Activated T-helper 17 cell treated with anti-CD3 and anti-CD28 coated beads, Interleukin-2, amount 50 U/mL, for 72 hours (primary cell): ENCODE measurements around the gene ZFPM1. TPM values are rescaled to one million over a fixed set of nuclear protein-coding genes. Genes with fewer than 3 reads are reported as not detected.

Experiments used
- ATAC-seq: fragments of 150-1000 bp; cut with Tn5 transposase; replicated peaks from 2 replicates; pipeline ENCODE4 v1.10.0; 2021; ENCODE audit warnings: mild to moderate bottlenecking, moderate library complexity
- H3K27ac Mint-ChIP-seq: one replicate; pipeline ENCODE4 v1.8.0; 2022; ENCODE audit warnings: mixed read lengths
- H3K27me3 Mint-ChIP-seq: one replicate; pipeline ENCODE4 v1.8.0; 2022; ENCODE audit warnings: mixed read lengths
- H3K36me3 Mint-ChIP-seq: one replicate; pipeline ENCODE4 v1.8.0; 2022; ENCODE audit warnings: low read depth, mild to moderate bottlenecking, mixed read lengths
- H3K4me1 Mint-ChIP-seq: one replicate; pipeline ENCODE4 v1.8.0; 2022; ENCODE audit warnings: mixed read lengths
- H3K4me3 Mint-ChIP-seq: one replicate; pipeline ENCODE4 v1.8.0; 2022; ENCODE audit warnings: mild to moderate bottlenecking, mixed read lengths
- H3K9me3 Mint-ChIP-seq: one replicate; pipeline ENCODE4 v1.8.0; 2022; ENCODE audit warnings: mixed read lengths
- total RNA-seq, 2 donors: library from RNA; stranded (reverse); gene quantifications; one replicate each; pipeline ENCODE4 v1.2.3, GENCODE V29; 2022

The ZFPM1 gene
- total RNA-seq, 2 donors from 2014 or later, result 12.2 to 22.1 TPM

GRCh38 chr16:88541831-88542616 lies 88.9 kb downstream of the ZFPM1 start:
- Mint-ChIP-seq H3K36me3 (no peaks in the 10 kb centered on the region), H3K9me3 (peaks cover 6% of the 10 kb centered on the region), H3K4me3 (no peak overlapping the region), H3K4me1 (no peaks in the 10 kb centered on the region), H3K27ac (no peak overlapping the region), H3K27me3 (peaks cover 6% of the 10 kb centered on the region)
- ATAC-seq, result no peak

- no peak overlapping the region for H3K4me3 Mint-ChIP-seq
- H3K4me1 Mint-ChIP-seq, result no peaks in the 10 kb centered on the region
Observed at GRCh38 chr16:88543230-88543813, 90.2 kb downstream of the ZFPM1 start.

GRCh38 chr16:88545781-88546180 lies 92.7 kb downstream of the ZFPM1 start:
- Mint-ChIP-seq H3K4me3 (no peak overlapping the region), H3K27me3 (peaks cover 3% of the 10 kb centered on the region), H3K27ac (no peak overlapping the region), H3K9me3 (peaks cover 6% of the 10 kb centered on the region), H3K4me1 (no peaks in the 10 kb centered on the region), H3K36me3 (no peaks in the 10 kb centered on the region)
- ATAC-seq, result no peak

More at GRCh38 chr16:88543230-88543813, 90.2 kb downstream of the ZFPM1 start:
- Mint-ChIP-seq H3K27me3 (peaks cover 6% of the 10 kb centered on the region), H3K36me3 (no peaks in the 10 kb centered on the region), H3K9me3 (peaks cover 6% of the 10 kb centered on the region), H3K27ac (no peak overlapping the region)
- ATAC-seq, result no peak

DNA sequence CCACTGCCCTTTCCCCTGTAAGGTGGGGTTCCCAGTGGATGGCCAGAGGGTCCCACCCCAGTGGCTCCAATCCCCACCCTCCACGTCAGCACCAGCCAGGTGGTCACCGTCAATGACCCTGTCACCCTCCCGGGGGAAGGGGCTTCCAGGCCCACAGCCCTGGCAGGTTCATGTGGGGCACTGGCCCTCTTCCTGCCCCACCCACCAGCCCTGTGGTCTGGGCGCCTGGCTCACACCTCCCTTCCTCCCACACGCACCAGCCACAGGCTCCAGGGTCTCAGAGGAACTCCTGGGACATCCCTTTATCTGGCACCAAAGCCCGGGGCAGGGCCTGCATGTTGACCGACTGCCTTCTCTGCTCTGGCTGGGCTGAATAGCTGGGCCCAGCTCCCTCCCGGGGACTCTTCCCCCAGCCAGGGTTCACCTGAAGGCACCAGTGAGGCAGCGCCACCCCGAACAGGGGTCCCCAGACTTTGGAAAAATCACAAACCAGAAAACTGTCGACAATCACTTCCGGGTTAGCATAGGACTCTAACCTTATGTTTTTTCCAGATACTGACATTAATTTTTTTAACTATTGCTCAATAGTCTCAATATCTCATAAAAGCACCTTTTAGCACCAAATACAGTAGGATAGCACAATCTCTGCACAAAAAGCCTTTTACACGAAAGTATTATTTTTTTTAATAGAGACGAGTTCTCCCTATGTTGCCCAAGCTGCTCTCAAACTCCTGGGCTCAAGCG lies 95.2 kb downstream of the ZFPM1 start:
- peaks cover 3% of the 10 kb centered on the region for H3K27me3 Mint-ChIP-seq
- no peak for ATAC-seq
- no peak overlapping the region for H3K27ac Mint-ChIP-seq

DNA sequence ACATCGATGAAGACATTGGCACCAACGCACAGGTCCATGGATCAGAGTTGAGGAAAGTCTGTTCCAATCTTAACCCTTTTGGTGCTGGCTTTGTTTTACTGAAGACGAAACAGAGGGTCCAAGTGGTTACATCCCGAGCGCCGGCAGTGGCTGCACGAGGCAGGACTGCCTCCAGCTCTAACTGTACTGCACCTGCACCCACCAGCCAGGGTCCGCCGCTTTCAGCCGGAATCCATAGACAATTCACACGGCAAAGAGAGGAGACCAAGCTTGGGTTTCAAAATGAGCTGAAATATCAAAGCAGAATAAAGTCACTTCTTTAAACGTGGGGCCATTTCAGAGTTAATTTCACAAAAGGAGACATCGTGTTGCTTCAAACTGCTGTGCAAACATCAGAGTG lies 95.9 kb downstream of the ZFPM1 start:
- Mint-ChIP-seq H3K36me3 (no peaks in the 10 kb centered on the region), H3K9me3 (no peaks in the 10 kb centered on the region), H3K4me1 (no peaks in the 10 kb centered on the region), H3K27ac (no peak overlapping the region), H3K4me3 (no peak overlapping the region), H3K27me3 (peaks cover 3% of the 10 kb centered on the region)
- ATAC-seq, result no peak

More for the DNA sequence above, 95.2 kb downstream of the ZFPM1 start:
- H3K4me3 Mint-ChIP-seq, result no peak overlapping the region
- no peaks in the 10 kb centered on the region for H3K36me3 Mint-ChIP-seq
- no peaks in the 10 kb centered on the region for H3K4me1 Mint-ChIP-seq
- H3K9me3 Mint-ChIP-seq, result peaks cover 5% of the 10 kb centered on the region

DNA sequence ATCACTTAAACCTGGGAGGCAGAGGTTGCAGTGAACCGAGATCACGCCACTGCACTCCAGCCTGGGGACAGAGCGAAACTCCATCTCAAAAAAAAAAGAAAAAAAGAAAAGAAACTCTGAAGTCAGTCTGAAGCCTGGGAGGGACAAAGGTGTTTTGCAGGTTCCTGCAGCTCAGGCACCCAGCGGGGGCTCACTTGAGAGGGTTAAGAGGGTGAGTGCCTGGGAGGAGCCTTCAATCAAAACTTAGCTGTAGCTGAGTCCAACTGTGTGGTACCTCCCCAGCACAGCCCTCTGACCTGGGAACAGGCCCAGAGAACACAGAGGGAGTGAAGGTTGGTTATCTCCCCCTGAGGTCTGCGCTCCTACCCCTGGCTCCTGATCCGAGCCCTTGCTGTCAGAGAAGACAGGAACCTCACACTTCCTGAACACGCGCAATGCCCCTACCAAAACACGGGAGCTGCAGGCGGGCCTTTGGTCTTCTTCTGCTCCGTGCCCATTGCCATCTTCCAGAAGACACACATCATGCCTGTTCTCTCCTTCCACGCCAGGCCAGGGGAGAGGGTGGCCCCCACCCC lies 96.7 kb downstream of the ZFPM1 start:
- Mint-ChIP-seq H3K36me3 (no peaks in the 10 kb centered on the region), H3K27ac (no peak overlapping the region), H3K27me3 (peaks cover 3% of the 10 kb centered on the region), H3K4me1 (no peaks in the 10 kb centered on the region), H3K4me3 (no peak overlapping the region), H3K9me3 (no peaks in the 10 kb centered on the region)
- no peak for ATAC-seq

DNA sequence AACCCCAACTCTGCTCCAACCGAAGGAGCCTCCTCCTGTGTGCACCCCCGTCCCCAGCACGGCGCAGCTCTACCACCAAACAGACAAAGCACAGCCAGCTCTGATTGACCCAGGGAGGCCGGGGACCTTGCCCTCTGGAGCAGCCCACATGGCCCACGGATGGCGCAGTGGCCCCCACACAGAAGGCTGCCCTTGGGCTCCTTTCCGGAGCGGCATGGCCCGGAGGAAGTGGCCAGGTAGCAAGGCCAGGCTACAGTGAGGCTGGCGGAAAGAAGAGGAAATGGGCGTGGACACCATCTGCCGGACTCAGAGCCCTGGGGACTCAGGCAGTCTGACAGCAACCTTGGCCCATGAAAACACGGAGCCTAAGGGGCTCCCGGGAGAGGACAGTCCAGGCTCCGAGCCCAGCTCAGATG lies 97.2 kb downstream of the ZFPM1 start:
- Mint-ChIP-seq H3K4me3 (no peak overlapping the region), H3K36me3 (no peaks in the 10 kb centered on the region), H3K27ac (no peak overlapping the region), H3K4me1 (no peaks in the 10 kb centered on the region), H3K27me3 (peaks cover 3% of the 10 kb centered on the region), H3K9me3 (no peaks in the 10 kb centered on the region)
- ATAC-seq, result peak; percentile 26

- no peak for ATAC-seq
- H3K36me3 Mint-ChIP-seq, result no peaks in the 10 kb centered on the region
- H3K9me3 Mint-ChIP-seq, result no peaks in the 10 kb centered on the region
- H3K4me1 Mint-ChIP-seq, result no peaks in the 10 kb centered on the region
- no peak overlapping the region for H3K4me3 Mint-ChIP-seq
- H3K27me3 Mint-ChIP-seq, result peaks cover 1% of the 10 kb centered on the region
- no peak overlapping the region for H3K27ac Mint-ChIP-seq
Observed at GRCh38 chr16:88552166-88552565, 99.1 kb downstream of the ZFPM1 start.

- H3K36me3 Mint-ChIP-seq, result no peaks in the 10 kb centered on the region
- H3K4me1 Mint-ChIP-seq, result no peaks in the 10 kb centered on the region
- no peaks in the 10 kb centered on the region for H3K9me3 Mint-ChIP-seq
- no peak overlapping the region for H3K4me3 Mint-ChIP-seq
- ATAC-seq, result no peak
- H3K27me3 Mint-ChIP-seq, result peaks cover 4% of the 10 kb centered on the region
- H3K27ac Mint-ChIP-seq, result no peak overlapping the region
Observed at GRCh38 chr16:88552815-88553214, 99.7 kb downstream of the ZFPM1 start.

GRCh38 chr16:88553739-88554138 lies 100.7 kb downstream of the ZFPM1 start:
- ATAC-seq, result no peak
- H3K27ac Mint-ChIP-seq, result no peak overlapping the region
- H3K36me3 Mint-ChIP-seq, result no peaks in the 10 kb centered on the region
- no peaks in the 10 kb centered on the region for H3K9me3 Mint-ChIP-seq
- peaks cover 4% of the 10 kb centered on the region for H3K27me3 Mint-ChIP-seq
- no peak overlapping the region for H3K4me3 Mint-ChIP-seq
- no peaks in the 10 kb centered on the region for H3K4me1 Mint-ChIP-seq

DNA sequence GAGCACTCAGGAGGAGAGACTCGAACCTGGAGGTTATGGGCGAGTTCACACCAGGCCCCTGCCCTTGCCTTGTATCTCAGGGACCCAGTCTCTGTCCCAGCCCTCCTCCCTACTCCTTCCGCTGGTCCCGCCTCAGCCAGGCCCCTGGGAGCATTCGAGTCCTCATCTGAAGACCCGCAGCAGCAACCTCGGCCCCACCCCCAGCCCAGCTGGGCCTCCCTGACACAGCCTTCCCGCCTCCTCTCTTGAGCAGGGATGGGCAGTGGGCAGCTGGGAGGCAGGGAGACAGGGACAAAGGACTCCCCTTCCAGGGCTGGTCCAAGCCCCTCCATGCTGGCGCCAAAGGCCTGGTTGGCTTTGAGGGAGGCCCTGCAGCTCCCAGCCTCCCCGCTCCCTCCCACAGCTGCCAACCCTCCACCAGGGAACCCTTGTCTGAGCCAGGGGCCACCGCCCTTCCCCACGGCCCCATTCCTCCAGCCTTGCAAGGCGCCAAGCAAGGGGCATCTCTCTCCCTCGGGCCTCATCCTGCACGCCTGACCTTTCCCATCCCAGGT lies 101.7 kb downstream of the ZFPM1 start:
- no peak for ATAC-seq
- no peaks in the 10 kb centered on the region for H3K9me3 Mint-ChIP-seq
- H3K36me3 Mint-ChIP-seq, result no peaks in the 10 kb centered on the region
- H3K4me1 Mint-ChIP-seq, result no peaks in the 10 kb centered on the region
- H3K27ac Mint-ChIP-seq, result no peak overlapping the region
- no peak overlapping the region for H3K4me3 Mint-ChIP-seq
- peaks cover 4% of the 10 kb centered on the region for H3K27me3 Mint-ChIP-seq

- H3K4me3 Mint-ChIP-seq, result no peak overlapping the region
- no peaks in the 10 kb centered on the region for H3K4me1 Mint-ChIP-seq
- ATAC-seq, result no peak
Observed at GRCh38 chr16:88556294-88556988, 103.4 kb downstream of the ZFPM1 start.

GRCh38 chr16:88558457-88559442 lies 105.7 kb downstream of the ZFPM1 start:
- Mint-ChIP-seq H3K27me3 (peaks cover 7% of the 10 kb centered on the region), H3K4me3 (no peak overlapping the region)

More at GRCh38 chr16:88556294-88556988, 103.4 kb downstream of the ZFPM1 start:
- no peaks in the 10 kb centered on the region for H3K9me3 Mint-ChIP-seq
- peaks cover 7% of the 10 kb centered on the region for H3K27me3 Mint-ChIP-seq
- H3K36me3 Mint-ChIP-seq, result no peaks in the 10 kb centered on the region
- H3K27ac Mint-ChIP-seq, result no peak overlapping the region

More at GRCh38 chr16:88558457-88559442, 105.7 kb downstream of the ZFPM1 start:
- Mint-ChIP-seq H3K36me3 (no peaks in the 10 kb centered on the region), H3K27ac (no peak overlapping the region), H3K4me1 (no peaks in the 10 kb centered on the region), H3K9me3 (no peaks in the 10 kb centered on the region)
- ATAC-seq, result no peak
